Forelimb muscle (tissue), 1 donor: ENCODE results near the gene SLC16A11. TPM values are rescaled to one million over a fixed set of nuclear protein-coding genes. Genes with fewer than 3 reads are reported as not detected.
A peak's percentile ranks its signal among the peaks of the same experiment; 100 is the strongest.
"Not testable (repeated sequence)": the region's sequence is repeated elsewhere in the genome, so short reads cannot be mapped to it uniquely, and the experiment has no call there.

Experiments
- DNase-seq: peaks from one replicate; pipeline ENCODE4 v3.0.0-alpha.2; 2013; ENCODE audit warnings: low read depth
- polyA plus RNA-seq: library from polyadenylated mRNA; unstranded; fragments of 120-200 nt; gene quantifications from one replicate; pipeline ENCODE4 v1.2.1, GENCODE V29; 2013; ENCODE audit not compliant: insufficient read length

The SLC16A11 gene
- polyA plus RNA-seq, 1 donor = 0.33 TPM

GRCh38 chr17:7058831-7059447, 15.0 kb upstream of the SLC16A11 start:
- DNase-seq = no peak

- DNase-seq = no peak
These were observed 12.5 kb upstream of the SLC16A11 start for GRCh38 chr17:7056386-7056785.

GRCh38 chr17:7050583-7050982, 6.7 kb upstream of the SLC16A11 start:
- not testable (repeated sequence) for DNase-seq

GRCh38 chr17:7048968-7049367, 5.1 kb upstream of the SLC16A11 start:
- DNase-seq = no peak

- no peak for DNase-seq
These were observed 3.7 kb upstream of the SLC16A11 start for GRCh38 chr17:7047566-7047965.

- DNase-seq = not testable (repeated sequence)
These were observed 3.0 kb upstream of the SLC16A11 start for GRCh38 chr17:7046725-7047397.

- DNase-seq = no peak
These were observed 2.3 kb upstream of the SLC16A11 start for GRCh38 chr17:7046127-7046724.

- peak; percentile 66 for DNase-seq
These were observed 1.7 kb upstream of the SLC16A11 start for GRCh38 chr17:7045492-7046126.

GRCh38 chr17:7043182-7043496, 753 bp downstream of the SLC16A11 start:
- no peak for DNase-seq

- no peak for DNase-seq
These were observed 1.3 kb downstream of the SLC16A11 start for GRCh38 chr17:7042501-7043181.

GRCh38 chr17:7041607-7042500, 2.0 kb downstream of the SLC16A11 start:
- DNase-seq = no peak

- DNase-seq = no peak
These were observed 4.1 kb downstream of the SLC16A11 start for GRCh38 chr17:7039832-7040231.

- DNase-seq = no peak
These were observed 5.6 kb downstream of the SLC16A11 start for GRCh38 chr17:7038025-7038862.

- peak; percentile 43 for DNase-seq
These were observed 8.1 kb downstream of the SLC16A11 start, which contains the start of gene SLC16A13 for GRCh38 chr17:7035591-7036368. TSS of gene SLC16A13 (plus strand) at chr17:7036015. CDS start at chr17:7036383, 368 bp downstream.

GRCh38 chr17:7034955-7035590, 8.8 kb downstream of the SLC16A11 start:
- no peak for DNase-seq

GRCh38 chr17:7029659-7030058, 14.2 kb downstream of the SLC16A11 start:
- no peak for DNase-seq

GRCh38 chr17:7029096-7029495, 14.8 kb downstream of the SLC16A11 start:
- DNase-seq = no peak

GRCh38 chr17:7027335-7027734, 16.6 kb downstream of the SLC16A11 start:
- no peak for DNase-seq
